SK-N-SH (cell line): ENCODE data around the gene KRTAP5-8. TPM values are rescaled to one million over a fixed set of nuclear protein-coding genes. Genes with fewer than 3 reads are reported as not detected.

Source experiments
- CTCF ChIA-PET: fragments of 300-600, 350-600 bp; formaldehyde crosslinking; extraction: SDS; loops from one replicate; lab custom pipeline; 2021; lab: Yijun Ruan, JAX
- POLR2A ChIA-PET: fragments of 350-600 bp; sonication (Branson Sonifier 250); formaldehyde crosslinking; extraction: SDS; loops from one replicate; lab custom pipeline; 2020; ENCODE audit warnings: antibody characterized with exemption, inconsistent platforms; lab: Yijun Ruan, JAX
- DNase-seq: peaks from one replicate; pipeline ENCODE4 v3.0.0; 2012
- H2AFZ ChIP-seq: fragments of 200-600 bp; sonication (generic); 2 replicates; pipeline ENCODE4 v1.8.1; 2016; ENCODE audit warnings: antibody characterized with exemption, mild to moderate bottlenecking, low read depth
- H3F3A ChIP-seq: fragments of 200-600 bp; sonication (generic); replicated peaks from 2 replicates; pipeline ENCODE3; 2016; ENCODE audit warnings: antibody characterized with exemption, mild to moderate bottlenecking; ENCODE audit not compliant: insufficient read depth
- H3K27ac ChIP-seq, 2 experiments: fragments of 200-500 bp in 1 of 2; fragments of 200-600 bp in 1 of 2; sonication (Bioruptor generic) in 1 of 2; sonication (generic), shearing (Covaris generic) in 1 of 2; 2 replicates each; pipeline versions ENCODE4 v1.5.1 to v1.6.1; 2014 to 2016; ENCODE audit warnings: low read depth in 2 of 2, inconsistent platforms in 1 of 2, low read length in 1 of 2, mild to moderate bottlenecking in 1 of 2, mixed read lengths in 1 of 2
- H3K27me3 ChIP-seq: fragments of 200-600 bp; sonication (generic), shearing (Covaris generic); 2 replicates; pipeline ENCODE4 v1.6.1; 2016; ENCODE audit warnings: mixed run types; ENCODE audit not compliant: insufficient read depth
- H3K36me3 ChIP-seq, 2 experiments: fragments of 200-500 bp in 1 of 2; fragments of 200-600 bp in 1 of 2; sonication (Bioruptor generic) in 1 of 2; sonication (generic) in 1 of 2; replicated peaks in 1 of 2; 2 replicates each; pipeline versions ENCODE3 to v1.5.1; 2014 to 2016; ENCODE audit warnings: low read length in 1 of 2, mild to moderate bottlenecking in 1 of 2; ENCODE audit not compliant: insufficient read depth in 2 of 2, control insufficient read depth in 1 of 2
- H3K4me1 ChIP-seq, 2 experiments: fragments of 200-500 bp in 1 of 2; fragments of 200-600 bp in 1 of 2; sonication (Bioruptor generic) in 1 of 2; sonication (generic), shearing (Covaris generic) in 1 of 2; 2 replicates each; pipeline versions ENCODE4 v1.5.1 to v1.6.1; 2014 to 2016; ENCODE audit warnings: low read depth in 1 of 2, low read length in 1 of 2, mixed run types in 1 of 2; ENCODE audit not compliant: insufficient read depth in 2 of 2, control insufficient read depth in 1 of 2
- H3K4me2 ChIP-seq: fragments of 200-600 bp; sonication (generic), shearing (Covaris generic); 2 replicates; pipeline ENCODE4 v1.6.1; 2017; ENCODE audit warnings: mixed run types
- H3K4me3 ChIP-seq, 2 experiments: fragments of 200-500 bp in 1 of 2; fragments of 200-600 bp in 1 of 2; sonication (Bioruptor generic) in 1 of 2; sonication (generic), shearing (Covaris generic) in 1 of 2; 2 replicates each; pipeline versions ENCODE4 v1.5.1 to v1.8.1; 2014 to 2016; ENCODE audit warnings: low read depth in 2 of 2, inconsistent platforms in 1 of 2, low read length in 1 of 2, mild to moderate bottlenecking in 1 of 2, mixed read lengths in 1 of 2, moderate library complexity in 1 of 2
- H3K79me2 ChIP-seq: fragments of 200-600 bp; sonication (generic); 2 replicates; pipeline ENCODE4 v1.8.1; 2017; ENCODE audit warnings: mild to moderate bottlenecking; ENCODE audit not compliant: insufficient read depth
- H3K9ac ChIP-seq: fragments of 200-600 bp; sonication (generic); 2 replicates; pipeline ENCODE4 v1.6.1; 2017; ENCODE audit warnings: mixed run types
- H3K9me2 ChIP-seq: fragments of 200-600 bp; sonication (generic); 2 replicates; pipeline ENCODE4 v1.6.1; 2017; ENCODE audit warnings: mixed run types
- H3K9me3 ChIP-seq: fragments of 200-600 bp; sonication (generic); 2 replicates; pipeline ENCODE4 v1.6.1; 2017; ENCODE audit warnings: mixed run types, mild to moderate bottlenecking, moderate library complexity
- H4K20me1 ChIP-seq: fragments of 200-600 bp; sonication (generic); 2 replicates; pipeline ENCODE4 v1.6.1; 2017; ENCODE audit warnings: mild to moderate bottlenecking, mixed run types; ENCODE audit not compliant: insufficient read depth
- ELF1 ChIP-seq: IDR thresholded peaks from 2 replicates; pipeline ENCODE4 v1.4.0; 2012
- FOSL2 ChIP-seq: IDR thresholded peaks from 2 replicates; pipeline ENCODE4 v1.4.0; 2012; ENCODE audit warnings: low read depth, mild to moderate bottlenecking, moderate library complexity, borderline replicate concordance
- FOXJ3 ChIP-seq: sonication (generic); formaldehyde crosslinking; IDR thresholded peaks from 2 replicates; pipeline ENCODE4 v1.5.1; 2020; ENCODE audit warnings: mild to moderate bottlenecking, missing genetic modification reagents
- GABPA ChIP-seq: IDR thresholded peaks from 2 replicates; pipeline ENCODE4 v1.4.0; 2012; ENCODE audit warnings: low read depth, mild to moderate bottlenecking
- JUND ChIP-seq: IDR thresholded peaks from 2 replicates; pipeline ENCODE4 v1.4.0; 2012
- MEF2A ChIP-seq: IDR thresholded peaks from 2 replicates; pipeline ENCODE4 v1.4.0; 2012; ENCODE audit warnings: low read depth, borderline replicate concordance
- MXI1 ChIP-seq: IDR thresholded peaks from 2 replicates; pipeline ENCODE4 v1.6.1; 2012; ENCODE audit warnings: mild to moderate bottlenecking, low read depth, low read length, improper control_type of control experiment
- NRF1 ChIP-seq: IDR thresholded peaks from 2 replicates; pipeline ENCODE4 v1.6.1; 2012; ENCODE audit warnings: low read depth, mild to moderate bottlenecking, low read length
- SMC3 ChIP-seq: IDR thresholded peaks from 2 replicates; pipeline ENCODE4 v1.6.1; 2012; ENCODE audit warnings: low read depth, low read length, improper control_type of control experiment
- TAF1 ChIP-seq: IDR thresholded peaks from 2 replicates; pipeline ENCODE4 v1.6.1; 2012; ENCODE audit warnings: low read depth, mild to moderate bottlenecking, low read length, moderate library complexity, borderline replicate concordance
- TCF12 ChIP-seq: IDR thresholded peaks from 2 replicates; pipeline ENCODE4 v1.4.0; 2012
- TEAD4 ChIP-seq: IDR thresholded peaks from 2 replicates; pipeline ENCODE4 v1.4.0; 2012; ENCODE audit warnings: mild to moderate bottlenecking, borderline replicate concordance; ENCODE audit not compliant: insufficient read depth
- YY1 ChIP-seq: IDR thresholded peaks from 2 replicates; pipeline ENCODE4 v1.4.0; 2012; ENCODE audit warnings: low read depth, mild to moderate bottlenecking
- WGBS: methylation state at CpG from one replicate; pipeline ENCODE4 v1.1.6; 2017; ENCODE audit warnings: low lambda C conversion rate; 5-methylcytosine and 5-hydroxymethylcytosine counted together
- polyA plus RNA-seq, 3 experiments: library from polyadenylated mRNA; depleted of rRNA; stranded (reverse); fragments of >200 nt; gene quantifications; 2 replicates each; pipeline ENCODE4 v1.2.3, GENCODE V29; 2012
- TF ChIP-seq, protein P1 (sequence below): fragments of 150-350 bp; IDR thresholded peaks from 2 replicates; pipeline ENCODE4 v1.6.1; 2016; ENCODE audit warnings: mild to moderate bottlenecking, low read depth, low read length
- TF ChIP-seq, protein P2 (sequence below): IDR thresholded peaks from 2 replicates; pipeline ENCODE4 v1.6.1; 2012; ENCODE audit warnings: mild to moderate bottlenecking, low read depth, low read length, moderate library complexity
- TF ChIP-seq, protein P3 (sequence below): IDR thresholded peaks from 2 replicates; pipeline ENCODE4; 2012
- TF ChIP-seq, protein P4 (sequence below): IDR thresholded peaks from 2 replicates; pipeline ENCODE4 v1.4.0; 2012; ENCODE audit warnings: low read depth, borderline replicate concordance

KRTAP5-8 gene
- polyA plus RNA-seq, 1 of the 3 experiments (the other 2 are of a cell fraction) = not detected

DNA sequence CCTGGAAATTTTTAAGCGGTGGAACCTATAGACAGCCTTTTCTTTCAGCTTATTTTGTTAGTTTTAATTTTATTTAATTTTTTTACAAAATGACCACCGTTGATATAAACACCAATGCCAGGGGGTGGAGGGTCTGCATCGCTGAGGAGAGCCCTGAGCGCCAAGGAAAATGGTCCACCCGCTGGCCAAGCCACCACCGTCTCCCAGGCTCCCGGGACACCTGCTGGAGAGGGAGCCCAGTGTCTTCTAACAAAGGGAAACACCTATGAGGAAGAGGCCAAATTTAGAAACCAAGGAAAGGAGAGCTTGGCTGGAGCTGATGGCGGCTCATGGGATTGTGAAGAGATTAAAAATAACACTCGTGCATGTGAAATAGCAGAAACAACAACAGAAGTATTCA, 288 bp upstream of the KRTAP5-8 start:
- Histone ChIP-seq H3K4me2 (no peak overlapping the region), H2AFZ (no peak overlapping the region), H3K4me3 (no peak overlapping the region), H3K4me1 (peaks cover 0 to 2% of the 10 kb centered on the region in 2 experiments; a peak in 1 of 4 replicates), H3K79me2 (no peaks in the 10 kb centered on the region), H4K20me1 (no peaks in the 10 kb centered on the region), H3K27ac (no peak overlapping the region), H3K36me3 (no peaks in the 10 kb centered on the region)
- DNase-seq = no peak
- TF ChIP-seq, protein P1, sequence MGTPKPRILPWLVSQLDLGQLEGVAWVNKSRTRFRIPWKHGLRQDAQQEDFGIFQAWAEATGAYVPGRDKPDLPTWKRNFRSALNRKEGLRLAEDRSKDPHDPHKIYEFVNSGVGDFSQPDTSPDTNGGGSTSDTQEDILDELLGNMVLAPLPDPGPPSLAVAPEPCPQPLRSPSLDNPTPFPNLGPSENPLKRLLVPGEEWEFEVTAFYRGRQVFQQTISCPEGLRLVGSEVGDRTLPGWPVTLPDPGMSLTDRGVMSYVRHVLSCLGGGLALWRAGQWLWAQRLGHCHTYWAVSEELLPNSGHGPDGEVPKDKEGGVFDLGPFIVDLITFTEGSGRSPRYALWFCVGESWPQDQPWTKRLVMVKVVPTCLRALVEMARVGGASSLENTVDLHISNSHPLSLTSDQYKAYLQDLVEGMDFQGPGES = no peak
- TF ChIP-seq JUND (no peak), NRF1 (no peak), TEAD4 (no peak)
- TF ChIP-seq, protein P2, sequence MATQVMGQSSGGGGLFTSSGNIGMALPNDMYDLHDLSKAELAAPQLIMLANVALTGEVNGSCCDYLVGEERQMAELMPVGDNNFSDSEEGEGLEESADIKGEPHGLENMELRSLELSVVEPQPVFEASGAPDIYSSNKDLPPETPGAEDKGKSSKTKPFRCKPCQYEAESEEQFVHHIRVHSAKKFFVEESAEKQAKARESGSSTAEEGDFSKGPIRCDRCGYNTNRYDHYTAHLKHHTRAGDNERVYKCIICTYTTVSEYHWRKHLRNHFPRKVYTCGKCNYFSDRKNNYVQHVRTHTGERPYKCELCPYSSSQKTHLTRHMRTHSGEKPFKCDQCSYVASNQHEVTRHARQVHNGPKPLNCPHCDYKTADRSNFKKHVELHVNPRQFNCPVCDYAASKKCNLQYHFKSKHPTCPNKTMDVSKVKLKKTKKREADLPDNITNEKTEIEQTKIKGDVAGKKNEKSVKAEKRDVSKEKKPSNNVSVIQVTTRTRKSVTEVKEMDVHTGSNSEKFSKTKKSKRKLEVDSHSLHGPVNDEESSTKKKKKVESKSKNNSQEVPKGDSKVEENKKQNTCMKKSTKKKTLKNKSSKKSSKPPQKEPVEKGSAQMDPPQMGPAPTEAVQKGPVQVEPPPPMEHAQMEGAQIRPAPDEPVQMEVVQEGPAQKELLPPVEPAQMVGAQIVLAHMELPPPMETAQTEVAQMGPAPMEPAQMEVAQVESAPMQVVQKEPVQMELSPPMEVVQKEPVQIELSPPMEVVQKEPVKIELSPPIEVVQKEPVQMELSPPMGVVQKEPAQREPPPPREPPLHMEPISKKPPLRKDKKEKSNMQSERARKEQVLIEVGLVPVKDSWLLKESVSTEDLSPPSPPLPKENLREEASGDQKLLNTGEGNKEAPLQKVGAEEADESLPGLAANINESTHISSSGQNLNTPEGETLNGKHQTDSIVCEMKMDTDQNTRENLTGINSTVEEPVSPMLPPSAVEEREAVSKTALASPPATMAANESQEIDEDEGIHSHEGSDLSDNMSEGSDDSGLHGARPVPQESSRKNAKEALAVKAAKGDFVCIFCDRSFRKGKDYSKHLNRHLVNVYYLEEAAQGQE = no peak
- TF ChIP-seq, all 33 proteins: peak for 0
- Histone ChIP-seq H3F3A (no peaks in the 10 kb centered on the region), H3K27me3 (no peaks in the 10 kb centered on the region), H3K9ac (no peak overlapping the region), H3K9me3 (no peaks in the 10 kb centered on the region), H3K9me2 (no peaks in the 10 kb centered on the region)
- ChIA-PET POLR2A (no interaction called here), CTCF (no interaction called here)
- 62% methylated on average over 9 of the region's 9 CpGs for WGBS

DNA sequence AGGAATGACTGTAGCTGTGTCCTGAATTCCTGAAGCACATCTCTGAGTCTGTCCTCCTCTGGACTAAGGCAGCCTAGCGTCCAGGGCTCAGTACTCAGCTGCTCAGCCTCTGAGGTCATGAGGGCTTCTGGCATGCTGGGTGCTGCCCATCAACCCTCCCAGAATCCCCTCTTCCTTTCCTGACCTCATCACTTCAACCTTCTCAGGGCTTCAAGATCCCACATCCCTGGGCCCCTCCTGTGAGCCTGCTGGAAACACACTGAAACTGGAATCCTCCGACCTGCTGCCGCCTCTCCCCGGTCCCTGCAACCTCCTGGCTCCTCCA, 803 bp downstream of the KRTAP5-8 start:
- ChIA-PET CTCF (no interaction called here), POLR2A (no interaction called here)
- WGBS = 55% methylated on average over 4 of the region's 4 CpGs
- no peaks in the 10 kb centered on the region for H3K9me2 ChIP-seq
- H3K27me3 ChIP-seq = no peaks in the 10 kb centered on the region
- no peaks in the 10 kb centered on the region for H3K36me3 ChIP-seq
- no peak overlapping the region for H3K27ac ChIP-seq
- no peak for DNase-seq
- H3K4me3 ChIP-seq = no peak overlapping the region
- no peak overlapping the region for H2AFZ ChIP-seq
- H3K79me2 ChIP-seq = no peaks in the 10 kb centered on the region
- no peak overlapping the region for H3K4me2 ChIP-seq
- no peaks in the 10 kb centered on the region for H4K20me1 ChIP-seq
- TF ChIP-seq FOSL2 = no peak
- peaks cover 0 to 10% of the 10 kb centered on the region in 2 experiments; a peak in 1 of 4 replicates for H3K4me1 ChIP-seq
- H3F3A ChIP-seq = no peaks in the 10 kb centered on the region
- H3K9ac ChIP-seq = no peak overlapping the region
- H3K9me3 ChIP-seq = no peaks in the 10 kb centered on the region

DNA sequence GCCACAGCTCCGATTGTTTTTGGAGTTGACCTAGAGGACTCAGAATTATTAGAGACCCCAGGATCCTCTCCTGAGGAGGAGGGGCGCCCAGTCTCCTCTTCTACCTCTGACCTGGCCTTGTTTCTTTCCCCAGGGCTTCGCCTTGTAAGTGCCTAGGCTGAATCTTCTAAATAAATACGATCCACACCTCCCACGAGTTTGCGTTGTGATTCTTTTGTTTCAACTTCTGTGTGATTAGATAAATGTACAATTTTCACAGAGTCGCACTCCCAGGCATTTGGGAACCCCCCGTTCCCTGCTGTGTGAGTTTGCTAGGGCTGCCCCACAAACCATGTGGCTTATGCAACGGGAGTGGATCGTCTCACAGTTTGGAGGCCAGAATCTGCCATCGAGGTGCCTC, 1.2 kb downstream of the KRTAP5-8 start:
- H4K20me1 ChIP-seq = no peaks in the 10 kb centered on the region
- H3K4me2 ChIP-seq = no peak overlapping the region
- POLR2A ChIA-PET = no interaction called here
- no peaks in the 10 kb centered on the region for H3F3A ChIP-seq
- no peaks in the 10 kb centered on the region for H3K27me3 ChIP-seq
- no peak overlapping the region for H3K4me3 ChIP-seq
- no peak overlapping the region for H3K9ac ChIP-seq
- DNase-seq = no peak
- no peaks in the 10 kb centered on the region for H3K9me3 ChIP-seq
- H2AFZ ChIP-seq = no peak overlapping the region
- CTCF ChIA-PET = no interaction called here
- 32% methylated on average over 11 of the region's 11 CpGs for WGBS
- H3K36me3 ChIP-seq = no peaks in the 10 kb centered on the region
- no peaks in the 10 kb centered on the region for H3K9me2 ChIP-seq
- no peak overlapping the region for H3K27ac ChIP-seq
- no peaks in the 10 kb centered on the region for H3K79me2 ChIP-seq
- peaks cover 0 to 10% of the 10 kb centered on the region in 2 experiments; a peak in 1 of 4 replicates for H3K4me1 ChIP-seq
- TF ChIP-seq ELF1 = no peak
- TF ChIP-seq FOXJ3 = no peak
- TF ChIP-seq MEF2A = no peak
- TF ChIP-seq TAF1 = no peak
- TF ChIP-seq TCF12 = no peak
- TF ChIP-seq, protein P3, sequence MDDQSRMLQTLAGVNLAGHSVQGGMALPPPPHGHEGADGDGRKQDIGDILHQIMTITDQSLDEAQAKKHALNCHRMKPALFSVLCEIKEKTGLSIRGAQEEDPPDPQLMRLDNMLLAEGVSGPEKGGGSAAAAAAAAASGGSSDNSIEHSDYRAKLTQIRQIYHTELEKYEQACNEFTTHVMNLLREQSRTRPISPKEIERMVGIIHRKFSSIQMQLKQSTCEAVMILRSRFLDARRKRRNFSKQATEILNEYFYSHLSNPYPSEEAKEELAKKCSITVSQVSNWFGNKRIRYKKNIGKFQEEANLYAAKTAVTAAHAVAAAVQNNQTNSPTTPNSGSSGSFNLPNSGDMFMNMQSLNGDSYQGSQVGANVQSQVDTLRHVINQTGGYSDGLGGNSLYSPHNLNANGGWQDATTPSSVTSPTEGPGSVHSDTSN = no peak
- TF ChIP-seq NRF1 = no peak
- TF ChIP-seq, protein P4, sequence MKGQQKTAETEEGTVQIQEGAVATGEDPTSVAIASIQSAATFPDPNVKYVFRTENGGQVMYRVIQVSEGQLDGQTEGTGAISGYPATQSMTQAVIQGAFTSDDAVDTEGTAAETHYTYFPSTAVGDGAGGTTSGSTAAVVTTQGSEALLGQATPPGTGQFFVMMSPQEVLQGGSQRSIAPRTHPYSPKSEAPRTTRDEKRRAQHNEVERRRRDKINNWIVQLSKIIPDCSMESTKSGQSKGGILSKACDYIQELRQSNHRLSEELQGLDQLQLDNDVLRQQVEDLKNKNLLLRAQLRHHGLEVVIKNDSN = no peak
- TF ChIP-seq GABPA = no peak
- no peak for TF ChIP-seq SMC3
- no peak for TF ChIP-seq MXI1
- TF ChIP-seq YY1 = no peak
